SK-N-SH (cell line): Measurements from ENCODE around the gene DLX1. TPM values are rescaled to one million over a fixed set of nuclear protein-coding genes. Genes with fewer than 3 reads are reported as not detected.

Source experiments
- CTCF ChIA-PET: fragments of 300-600, 350-600 bp; formaldehyde crosslinking; extraction: SDS; loops from one replicate; lab custom pipeline; 2021; lab: Yijun Ruan, JAX
- POLR2A ChIA-PET: fragments of 350-600 bp; sonication (Branson Sonifier 250); formaldehyde crosslinking; extraction: SDS; loops from one replicate; lab custom pipeline; 2020; ENCODE audit warnings: antibody characterized with exemption, inconsistent platforms; lab: Yijun Ruan, JAX
- DNase-seq: peaks from one replicate; pipeline ENCODE4 v3.0.0; 2012
- H2AFZ ChIP-seq: fragments of 200-600 bp; sonication (generic); 2 replicates; pipeline ENCODE4 v1.8.1; 2016; ENCODE audit warnings: antibody characterized with exemption, mild to moderate bottlenecking, low read depth
- H3F3A ChIP-seq: fragments of 200-600 bp; sonication (generic); replicated peaks from 2 replicates; pipeline ENCODE3; 2016; ENCODE audit warnings: antibody characterized with exemption, mild to moderate bottlenecking; ENCODE audit not compliant: insufficient read depth
- H3K27ac ChIP-seq, 2 experiments: fragments of 200-500 bp in 1 of 2; fragments of 200-600 bp in 1 of 2; sonication (Bioruptor generic) in 1 of 2; sonication (generic), shearing (Covaris generic) in 1 of 2; 2 replicates each; pipeline versions ENCODE4 v1.5.1 to v1.6.1; 2014 to 2016; ENCODE audit warnings: low read depth in 2 of 2, inconsistent platforms in 1 of 2, low read length in 1 of 2, mild to moderate bottlenecking in 1 of 2, mixed read lengths in 1 of 2
- H3K27me3 ChIP-seq: fragments of 200-600 bp; sonication (generic), shearing (Covaris generic); 2 replicates; pipeline ENCODE4 v1.6.1; 2016; ENCODE audit warnings: mixed run types; ENCODE audit not compliant: insufficient read depth
- H3K36me3 ChIP-seq, 2 experiments: fragments of 200-500 bp in 1 of 2; fragments of 200-600 bp in 1 of 2; sonication (Bioruptor generic) in 1 of 2; sonication (generic) in 1 of 2; replicated peaks in 1 of 2; 2 replicates each; pipeline versions ENCODE3 to v1.5.1; 2014 to 2016; ENCODE audit warnings: low read length in 1 of 2, mild to moderate bottlenecking in 1 of 2; ENCODE audit not compliant: insufficient read depth in 2 of 2, control insufficient read depth in 1 of 2
- H3K4me1 ChIP-seq, 2 experiments: fragments of 200-500 bp in 1 of 2; fragments of 200-600 bp in 1 of 2; sonication (Bioruptor generic) in 1 of 2; sonication (generic), shearing (Covaris generic) in 1 of 2; 2 replicates each; pipeline versions ENCODE4 v1.5.1 to v1.6.1; 2014 to 2016; ENCODE audit warnings: low read depth in 1 of 2, low read length in 1 of 2, mixed run types in 1 of 2; ENCODE audit not compliant: insufficient read depth in 2 of 2, control insufficient read depth in 1 of 2
- H3K4me2 ChIP-seq: fragments of 200-600 bp; sonication (generic), shearing (Covaris generic); 2 replicates; pipeline ENCODE4 v1.6.1; 2017; ENCODE audit warnings: mixed run types
- H3K4me3 ChIP-seq, 2 experiments: fragments of 200-500 bp in 1 of 2; fragments of 200-600 bp in 1 of 2; sonication (Bioruptor generic) in 1 of 2; sonication (generic), shearing (Covaris generic) in 1 of 2; 2 replicates each; pipeline versions ENCODE4 v1.5.1 to v1.8.1; 2014 to 2016; ENCODE audit warnings: low read depth in 2 of 2, inconsistent platforms in 1 of 2, low read length in 1 of 2, mild to moderate bottlenecking in 1 of 2, mixed read lengths in 1 of 2, moderate library complexity in 1 of 2
- H3K79me2 ChIP-seq: fragments of 200-600 bp; sonication (generic); 2 replicates; pipeline ENCODE4 v1.8.1; 2017; ENCODE audit warnings: mild to moderate bottlenecking; ENCODE audit not compliant: insufficient read depth
- H3K9ac ChIP-seq: fragments of 200-600 bp; sonication (generic); 2 replicates; pipeline ENCODE4 v1.6.1; 2017; ENCODE audit warnings: mixed run types
- H3K9me2 ChIP-seq: fragments of 200-600 bp; sonication (generic); 2 replicates; pipeline ENCODE4 v1.6.1; 2017; ENCODE audit warnings: mixed run types
- H3K9me3 ChIP-seq: fragments of 200-600 bp; sonication (generic); 2 replicates; pipeline ENCODE4 v1.6.1; 2017; ENCODE audit warnings: mixed run types, mild to moderate bottlenecking, moderate library complexity
- H4K20me1 ChIP-seq: fragments of 200-600 bp; sonication (generic); 2 replicates; pipeline ENCODE4 v1.6.1; 2017; ENCODE audit warnings: mild to moderate bottlenecking, mixed run types; ENCODE audit not compliant: insufficient read depth
- CTCF ChIP-seq: fragments of 200-600 bp; sonication (generic); IDR thresholded peaks from 2 replicates; pipeline ENCODE4 v1.6.1; 2017; ENCODE audit warnings: antibody characterized with exemption, mild to moderate bottlenecking, moderate library complexity
- ELF1 ChIP-seq: IDR thresholded peaks from 2 replicates; pipeline ENCODE4 v1.4.0; 2012
- EP300 ChIP-seq, 2 experiments: IDR thresholded peaks; 2 replicates each; pipeline versions ENCODE4 v1.4.0 to v1.6.1; 2012; ENCODE audit warnings: borderline replicate concordance in 1 of 2, low read depth in 1 of 2, low read length in 1 of 2
- EZH2phosphoT487 ChIP-seq: fragments of 200-600 bp; sonication (generic); IDR thresholded peaks from 2 replicates; pipeline ENCODE4 v1.6.1; 2017; ENCODE audit warnings: low read depth, mixed run types, mild to moderate bottlenecking, antibody characterized with exemption, moderate library complexity, borderline replicate concordance
- FOSL2 ChIP-seq: IDR thresholded peaks from 2 replicates; pipeline ENCODE4 v1.4.0; 2012; ENCODE audit warnings: low read depth, mild to moderate bottlenecking, moderate library complexity, borderline replicate concordance
- FOXJ3 ChIP-seq: sonication (generic); formaldehyde crosslinking; IDR thresholded peaks from 2 replicates; pipeline ENCODE4 v1.5.1; 2020; ENCODE audit warnings: mild to moderate bottlenecking, missing genetic modification reagents
- GABPA ChIP-seq: IDR thresholded peaks from 2 replicates; pipeline ENCODE4 v1.4.0; 2012; ENCODE audit warnings: low read depth, mild to moderate bottlenecking
- GATA2 ChIP-seq: sonication (generic); formaldehyde crosslinking; IDR thresholded peaks from 2 replicates; pipeline ENCODE4 v1.5.0; 2020; ENCODE audit warnings: mild to moderate bottlenecking, missing genetic modification reagents
- MXI1 ChIP-seq: IDR thresholded peaks from 2 replicates; pipeline ENCODE4 v1.6.1; 2012; ENCODE audit warnings: mild to moderate bottlenecking, low read depth, low read length, improper control_type of control experiment
- NFIC ChIP-seq: IDR thresholded peaks from 2 replicates; pipeline ENCODE4 v1.4.0; 2012; ENCODE audit warnings: borderline replicate concordance
- NRF1 ChIP-seq: IDR thresholded peaks from 2 replicates; pipeline ENCODE4 v1.6.1; 2012; ENCODE audit warnings: low read depth, mild to moderate bottlenecking, low read length
- RFX5 ChIP-seq: IDR thresholded peaks from 2 replicates; pipeline ENCODE4 v1.6.1; 2012; ENCODE audit warnings: mild to moderate bottlenecking, improper control_type of control experiment, low read length
- RXRA ChIP-seq: IDR thresholded peaks from 2 replicates; pipeline ENCODE4 v1.4.0; 2012; ENCODE audit warnings: low read depth, mild to moderate bottlenecking, borderline replicate concordance
- TAF1 ChIP-seq: IDR thresholded peaks from 2 replicates; pipeline ENCODE4 v1.6.1; 2012; ENCODE audit warnings: low read depth, mild to moderate bottlenecking, low read length, moderate library complexity, borderline replicate concordance
- TCF12 ChIP-seq: IDR thresholded peaks from 2 replicates; pipeline ENCODE4 v1.4.0; 2012
- TEAD4 ChIP-seq: IDR thresholded peaks from 2 replicates; pipeline ENCODE4 v1.4.0; 2012; ENCODE audit warnings: mild to moderate bottlenecking, borderline replicate concordance; ENCODE audit not compliant: insufficient read depth
- WGBS: methylation state at CpG from one replicate; pipeline ENCODE4 v1.1.6; 2017; ENCODE audit warnings: low lambda C conversion rate; 5-methylcytosine and 5-hydroxymethylcytosine counted together
- polyA plus RNA-seq, 3 experiments: library from polyadenylated mRNA; depleted of rRNA; stranded (reverse); fragments of >200 nt; gene quantifications; 2 replicates each; pipeline ENCODE4 v1.2.3, GENCODE V29; 2012

DLX1 gene
- polyA plus RNA-seq, 1 of the 3 experiments (the other 2 are of a cell fraction), result 0.07 TPM

GRCh38 chr2:172046080-172046678 lies 39.1 kb upstream of the DLX1 start:
- no peak for TF ChIP-seq GATA2 (CRISPR knock-in tag)
- TF ChIP-seq EP300 (IDR thresholded peaks at IDR 0.05; ENCODE audit: borderline replicate concordance in 1 of 2, low read depth in 1 of 2, low read length in 1 of 2), result no peak
- TF ChIP-seq GABPA, result no peak
- TF ChIP-seq RXRA, result no peak
- TF ChIP-seq RFX5, result no peak
- TF ChIP-seq TCF12, result no peak
- no peak for TF ChIP-seq CTCF
- no peak for TF ChIP-seq EZH2phosphoT487
- no peak for TF ChIP-seq NRF1
- no peak for TF ChIP-seq FOXJ3 (CRISPR knock-in tag)
- TF ChIP-seq MXI1, result no peak
- TF ChIP-seq TAF1, result no peak
- TF ChIP-seq ELF1, result no peak
- no peak for TF ChIP-seq NFIC
- no peaks in the 10 kb centered on the region for H4K20me1 ChIP-seq
- H3K4me2 ChIP-seq, result no peak overlapping the region
- H3K4me1 ChIP-seq, result peaks cover 0 to 10% of the 10 kb centered on the region in 2 experiments; a peak in 1 of 4 replicates
- H3K27ac ChIP-seq, result no peak overlapping the region
- no peak for DNase-seq
- no peak overlapping the region for H2AFZ ChIP-seq
- no peaks in the 10 kb centered on the region for H3K9me3 ChIP-seq
- no peaks in the 10 kb centered on the region for H3K79me2 ChIP-seq
- no peaks in the 10 kb centered on the region for H3F3A ChIP-seq
- no peaks in the 10 kb centered on the region for H3K36me3 ChIP-seq
- no peak overlapping the region for H3K9ac ChIP-seq
- H3K27me3 ChIP-seq, result no peaks in the 10 kb centered on the region
- H3K9me2 ChIP-seq, result no peaks in the 10 kb centered on the region
- ChIA-PET POLR2A (no interaction called here), CTCF (no interaction called here)
- no peak overlapping the region for H3K4me3 ChIP-seq
- 63% methylated on average over 1 of the region's 1 CpG for WGBS

GRCh38 chr2:172046866-172047565 lies 38.3 kb upstream of the DLX1 start:
- Histone ChIP-seq H3K4me1 (peaks cover 0 to 13% of the 10 kb centered on the region in 2 experiments; a peak in 2 of 4 replicates), H3K36me3 (no peaks in the 10 kb centered on the region), H3K4me2 (no peak overlapping the region), H3K4me3 (no peak overlapping the region), H2AFZ (no peak overlapping the region), H3K27me3 (no peaks in the 10 kb centered on the region), H4K20me1 (no peaks in the 10 kb centered on the region), H3F3A (no peaks in the 10 kb centered on the region), H3K9ac (no peak overlapping the region), H3K79me2 (no peaks in the 10 kb centered on the region), H3K9me2 (no peaks in the 10 kb centered on the region), H3K27ac (no peak overlapping the region), H3K9me3 (no peaks in the 10 kb centered on the region)
- no peak for DNase-seq
- POLR2A ChIA-PET, result no interaction called here
- CTCF ChIA-PET, result no interaction called here
- no peak for TF ChIP-seq RXRA
- no peak for TF ChIP-seq TEAD4
- TF ChIP-seq FOSL2, result no peak
- 71% methylated on average over 3 of the region's 3 CpGs for WGBS
